HG02973 (cell line): ENCODE measurements around the gene TTC28.
"Not testable (repeated sequence)": the region's sequence is repeated elsewhere in the genome, so short reads cannot be mapped to it uniquely, and the experiment has no call there.

Experiments
- ATAC-seq: cut with Tn5 transposase; IDR thresholded peaks from one replicate; pipeline ENCODE4 v1.9.1; 2021; ENCODE audit warnings: moderate library complexity; ENCODE audit not compliant: unreplicated experiment

TTC28 gene

GRCh38 chr22:28241656-28242290 lies 437.9 kb downstream of the TTC28 start:
- ATAC-seq: no peak

DNA sequence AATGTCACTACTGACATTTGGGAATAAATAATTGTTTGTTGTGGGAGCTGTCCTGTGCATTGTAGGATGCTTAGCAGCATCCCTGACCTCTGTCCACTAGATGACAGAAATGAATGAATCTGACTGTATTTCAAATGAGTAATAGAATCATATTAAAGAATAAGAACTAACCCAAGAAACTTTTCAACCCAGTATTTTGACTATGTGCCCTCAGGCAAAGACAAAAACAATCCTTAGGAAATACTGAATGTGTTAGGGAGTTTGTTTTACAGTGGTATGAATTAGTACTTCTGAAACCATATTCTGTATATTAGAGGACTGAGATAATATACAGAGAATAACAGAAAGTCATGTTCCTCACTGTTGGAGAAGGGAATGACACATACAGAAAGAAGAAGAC lies 439.7 kb downstream of the TTC28 start:
- ATAC-seq: no peak

DNA sequence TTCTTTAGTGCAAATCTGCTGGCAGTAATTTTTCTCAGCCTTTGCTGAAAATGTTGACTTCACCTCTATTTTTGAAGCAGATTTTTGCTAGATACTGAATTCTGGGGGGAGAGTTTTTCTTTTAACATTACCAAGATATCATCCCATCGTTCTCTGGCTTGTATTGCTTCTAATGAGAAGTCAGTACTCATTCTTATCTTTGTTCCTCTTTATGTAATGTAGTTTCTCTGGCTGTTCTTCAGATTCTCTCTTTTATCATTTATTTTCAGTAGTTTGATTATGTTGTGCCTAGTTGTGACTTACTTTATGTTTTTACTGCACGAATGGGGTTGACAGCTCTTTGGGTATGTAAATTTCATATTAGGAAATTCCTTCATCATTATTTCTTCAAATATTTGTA lies 441.9 kb downstream of the TTC28 start:
- no peak for ATAC-seq

GRCh38 chr22:28237112-28237511 lies 442.5 kb downstream of the TTC28 start:
- ATAC-seq: no peak

GRCh38 chr22:28232204-28232603 lies 447.4 kb downstream of the TTC28 start:
- ATAC-seq: no peak

DNA sequence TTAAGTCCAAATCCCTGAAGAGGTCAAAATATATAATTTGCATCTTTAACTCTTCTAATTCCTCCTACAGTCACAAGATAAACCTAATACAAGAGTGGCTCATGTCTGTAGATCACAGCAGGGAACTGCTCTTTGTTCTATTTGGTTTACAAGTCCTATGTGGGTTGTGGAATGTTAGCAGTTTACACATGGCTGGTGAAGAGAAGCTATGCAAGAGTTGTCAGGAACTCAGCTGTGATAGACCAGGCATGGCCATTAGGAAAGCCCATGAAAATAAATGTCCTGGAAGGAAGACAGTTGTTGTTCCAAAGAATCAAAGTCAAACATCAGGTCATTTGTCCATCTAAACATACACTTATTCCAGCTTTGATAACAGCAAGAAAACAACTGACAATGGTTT lies 448.2 kb downstream of the TTC28 start:
- no peak for ATAC-seq

DNA sequence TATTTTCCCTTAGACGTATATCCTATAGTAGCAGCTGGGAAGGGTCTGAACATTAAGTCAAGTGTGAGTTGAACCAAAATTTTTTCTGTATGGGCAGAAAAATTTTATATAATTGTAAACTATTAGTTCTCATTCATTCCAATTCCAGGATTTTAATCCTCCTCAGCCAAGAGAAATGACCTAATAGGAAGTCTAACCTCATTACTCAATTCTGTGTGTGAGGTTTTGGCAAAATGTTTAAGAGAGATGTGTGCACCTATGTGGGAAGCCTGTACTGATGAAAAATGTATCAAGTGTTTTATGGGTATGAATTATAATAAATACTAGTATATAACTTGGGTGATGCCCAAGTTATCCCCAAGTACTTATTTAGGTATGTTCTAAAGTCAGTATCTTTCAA lies 449.0 kb downstream of the TTC28 start:
- ATAC-seq: no peak

DNA sequence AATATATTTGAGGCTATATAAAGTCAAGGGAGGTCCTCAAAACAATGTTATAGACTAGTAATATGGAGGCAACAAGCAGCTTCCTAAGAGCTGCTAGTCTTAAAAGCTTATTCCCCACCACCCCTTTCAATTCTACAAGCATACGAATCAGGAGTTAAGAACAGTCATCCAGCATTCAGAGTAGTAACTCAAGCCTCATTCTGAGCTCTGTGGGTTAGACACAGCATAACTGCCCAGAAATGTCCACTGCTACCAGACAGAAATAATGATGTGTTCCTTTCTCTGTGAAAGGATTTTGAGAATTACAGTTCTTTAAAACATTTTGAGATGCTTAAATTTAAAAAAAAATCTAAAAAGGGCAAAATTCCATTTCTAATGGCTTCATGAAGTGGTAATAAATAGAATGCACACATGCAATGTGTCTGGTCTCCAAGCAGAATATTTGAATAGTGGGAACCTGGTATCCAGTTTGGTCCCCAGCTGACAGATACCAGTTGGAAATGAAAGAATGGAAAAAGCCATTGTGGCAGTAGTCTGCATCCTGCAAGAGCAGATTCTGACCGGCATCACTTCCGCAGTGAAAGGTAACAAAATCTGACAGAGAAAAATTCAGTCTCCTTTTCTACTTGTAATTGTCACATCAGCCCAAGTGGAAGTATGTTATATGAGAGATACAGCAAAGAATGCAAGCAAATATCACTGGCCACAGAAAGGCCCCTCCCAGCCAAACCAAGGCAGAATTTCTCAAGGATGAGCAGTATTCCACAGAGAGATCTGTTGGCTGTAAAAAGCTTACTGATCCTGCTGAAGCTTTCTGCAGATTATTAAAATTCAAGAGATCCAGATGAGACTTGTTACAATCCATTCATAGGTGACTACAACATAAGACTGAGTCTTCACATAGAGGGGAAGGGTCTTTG lies 449.8 kb downstream of the TTC28 start:
- ATAC-seq: no peak

DNA sequence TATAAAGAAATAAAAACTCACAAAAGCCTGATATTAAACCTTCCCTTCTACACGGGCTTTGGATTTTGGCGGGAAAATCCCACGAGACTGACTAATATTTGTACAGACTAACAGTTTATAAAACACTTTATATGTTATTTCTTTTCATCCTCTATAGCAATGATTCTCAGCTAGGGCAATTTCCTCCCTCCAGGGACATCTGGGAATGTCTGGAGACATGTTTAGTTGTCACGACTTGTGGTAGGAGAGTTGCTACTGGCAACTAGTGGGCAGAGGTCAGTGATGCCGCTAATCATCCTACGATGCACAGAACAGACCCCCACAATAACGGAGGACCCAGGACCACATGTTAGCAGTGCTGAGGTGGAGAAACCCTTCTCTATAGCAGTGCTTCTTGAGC lies 455.8 kb downstream of the TTC28 start:
- no peak for ATAC-seq

DNA sequence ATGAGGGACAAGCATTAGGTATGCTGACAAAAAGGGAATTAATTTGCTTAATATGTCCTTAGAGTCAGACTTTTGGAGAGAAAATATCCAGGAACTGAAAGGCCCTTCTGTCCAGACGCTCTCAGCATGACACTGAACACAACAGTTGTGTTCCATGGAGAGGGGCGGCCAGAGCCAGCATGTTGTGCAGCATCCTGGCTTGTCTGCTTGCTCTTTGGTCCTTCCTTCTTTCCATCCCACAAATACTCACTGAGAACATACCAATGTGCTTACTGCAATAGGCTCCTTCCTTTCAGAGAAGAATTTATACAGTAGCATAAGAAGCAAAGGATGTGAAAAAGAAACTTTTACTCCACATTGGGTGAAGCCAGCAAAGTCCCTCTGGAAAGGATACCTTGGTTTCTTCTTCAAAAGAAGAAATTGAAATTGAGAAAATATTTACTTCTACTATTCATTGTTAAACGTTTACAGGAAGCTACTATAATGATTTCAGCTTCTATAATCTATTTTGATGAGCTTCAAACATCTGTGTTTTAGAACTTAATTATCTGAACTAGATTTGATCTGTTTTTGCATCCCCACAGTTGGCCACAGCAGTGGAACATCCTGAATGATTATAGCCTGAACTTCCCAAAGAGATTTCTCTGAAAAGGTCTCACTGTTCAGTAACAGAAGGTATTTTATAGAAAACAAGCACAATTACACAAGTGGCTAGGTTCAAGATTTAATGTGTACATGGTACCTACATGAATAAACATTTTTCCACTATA lies 456.5 kb downstream of the TTC28 start:
- no peak for ATAC-seq

DNA sequence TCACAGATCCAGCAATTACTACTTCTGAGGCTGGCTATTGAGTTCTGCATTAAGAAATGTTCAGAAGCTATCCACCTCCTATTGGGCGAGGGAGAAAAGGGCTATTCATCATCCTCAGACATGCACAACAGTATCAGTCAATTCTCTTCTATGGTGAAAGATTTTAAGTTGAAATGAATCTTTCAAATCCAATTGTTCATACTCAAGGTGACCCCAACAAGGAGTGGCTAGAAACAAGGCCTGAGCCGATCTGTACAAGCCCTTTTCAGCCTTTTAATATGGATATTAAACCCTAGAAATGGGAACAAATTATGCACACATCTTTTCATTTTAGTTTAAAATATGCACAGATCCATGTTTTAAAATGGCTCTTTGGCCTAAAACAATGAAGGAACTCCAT lies 457.1 kb downstream of the TTC28 start:
- ATAC-seq: no peak

DNA sequence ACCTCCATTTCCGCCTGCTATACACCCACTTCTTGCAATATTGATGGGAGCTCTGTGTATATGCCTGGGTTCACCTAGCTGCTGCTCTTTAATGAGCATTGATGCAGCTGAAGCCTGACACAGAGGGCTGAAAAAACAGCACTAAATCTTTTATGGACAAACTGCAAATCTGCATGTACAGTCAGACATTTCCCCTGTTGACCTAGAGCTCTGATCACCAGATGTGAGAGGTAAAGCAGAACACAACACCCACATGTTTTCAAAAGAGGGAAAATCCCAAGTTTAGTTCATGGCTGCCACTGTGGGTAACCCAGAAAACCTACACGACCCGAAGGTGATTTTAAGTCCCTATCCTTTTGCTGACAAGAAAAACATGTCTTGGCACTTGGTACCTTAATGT lies 457.6 kb downstream of the TTC28 start:
- ATAC-seq: no peak

DNA sequence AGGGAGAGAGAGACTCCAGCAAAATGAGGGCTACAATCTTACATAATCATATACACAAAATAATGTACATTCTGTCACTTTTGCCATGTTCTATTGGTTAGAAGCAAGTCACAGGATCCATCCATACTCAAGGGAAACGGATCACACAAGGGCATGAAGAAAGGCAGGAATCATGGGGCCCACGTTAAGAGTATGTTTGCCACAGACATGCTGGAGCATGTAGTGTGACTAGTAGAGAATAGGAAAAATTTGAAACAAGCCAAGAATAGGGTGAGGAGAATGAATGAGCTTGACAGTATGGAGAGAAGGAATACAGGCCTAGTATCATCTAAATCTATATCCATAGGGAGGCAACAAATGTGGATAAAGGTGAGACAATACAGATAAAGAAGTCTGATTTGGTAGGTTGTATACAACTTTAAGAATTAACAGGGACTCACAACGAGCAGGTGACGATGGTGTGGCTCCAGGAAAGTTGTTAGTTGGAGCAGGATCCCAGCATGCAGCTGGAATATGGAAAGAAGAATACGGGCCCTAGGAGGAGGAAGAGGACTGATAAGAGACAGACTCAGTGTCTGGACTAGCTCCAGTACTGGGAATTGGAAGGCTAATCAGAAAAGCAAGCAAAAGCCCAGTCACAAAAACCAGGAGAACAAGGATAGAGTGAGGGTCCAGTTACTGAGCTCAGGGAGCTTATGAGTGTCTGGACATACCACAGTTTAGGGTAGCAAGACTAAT lies 458.8 kb downstream of the TTC28 start:
- no peak for ATAC-seq

DNA sequence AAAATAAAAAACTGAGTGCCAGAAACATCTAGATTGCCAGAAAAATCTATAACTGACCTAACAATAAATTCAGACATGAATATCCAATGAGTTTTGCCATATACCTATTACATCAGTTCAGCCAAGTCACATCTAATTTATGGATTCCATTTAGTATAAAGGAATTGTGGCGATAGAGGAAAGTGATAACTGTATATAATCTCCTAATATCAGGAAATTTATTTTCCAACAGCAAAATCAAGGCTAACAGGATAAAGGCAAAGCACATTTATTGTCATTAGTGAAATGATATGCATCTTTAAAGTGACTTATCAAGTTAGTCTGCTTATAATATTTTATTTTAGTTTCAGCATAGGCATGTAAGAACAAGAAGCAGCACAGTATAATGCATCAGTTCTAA lies 462.4 kb downstream of the TTC28 start:
- no peak for ATAC-seq

DNA sequence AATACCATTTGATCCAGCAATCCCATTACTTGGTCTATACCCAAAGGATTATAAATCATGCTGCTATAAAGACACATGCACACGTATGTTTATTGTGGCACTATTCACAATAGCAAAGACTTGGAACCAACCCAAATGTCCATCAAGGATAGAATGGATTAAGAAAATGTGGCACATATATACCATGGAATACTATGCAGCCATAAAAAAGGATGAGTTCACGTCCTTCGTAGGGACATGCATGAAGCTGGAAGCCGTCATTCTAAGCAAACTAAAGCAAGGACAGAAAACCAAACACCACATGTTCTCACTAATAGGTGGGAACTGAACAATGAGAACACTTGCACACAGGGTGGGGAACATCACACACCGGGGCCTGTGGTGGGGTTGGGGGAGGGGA lies 464.9 kb downstream of the TTC28 start:
- not testable (repeated sequence) for ATAC-seq

DNA sequence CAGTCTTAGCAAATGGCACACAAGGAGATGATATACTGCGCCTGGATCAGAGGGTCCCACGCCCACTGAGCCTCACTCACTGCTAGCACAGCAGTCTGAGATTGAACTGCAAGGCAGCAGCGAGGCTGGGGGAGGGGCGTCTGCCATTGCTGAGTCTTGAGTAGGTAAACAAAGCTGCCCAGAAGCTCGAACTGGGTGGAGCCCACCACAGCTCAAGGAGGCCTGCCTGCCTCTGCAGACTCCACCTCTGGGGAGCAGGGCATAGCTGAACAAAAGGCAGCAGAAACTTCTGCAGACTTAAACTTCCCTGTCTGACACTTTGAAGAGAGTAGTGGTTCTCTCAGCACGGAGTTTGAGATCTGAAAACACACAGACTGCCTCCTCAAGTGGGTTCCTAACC lies 470.2 kb downstream of the TTC28 start:
- not testable (repeated sequence) for ATAC-seq

- ATAC-seq: no peak
These were observed 470.9 kb downstream of the TTC28 start for GRCh38 chr22:28208787-28209186.

DNA sequence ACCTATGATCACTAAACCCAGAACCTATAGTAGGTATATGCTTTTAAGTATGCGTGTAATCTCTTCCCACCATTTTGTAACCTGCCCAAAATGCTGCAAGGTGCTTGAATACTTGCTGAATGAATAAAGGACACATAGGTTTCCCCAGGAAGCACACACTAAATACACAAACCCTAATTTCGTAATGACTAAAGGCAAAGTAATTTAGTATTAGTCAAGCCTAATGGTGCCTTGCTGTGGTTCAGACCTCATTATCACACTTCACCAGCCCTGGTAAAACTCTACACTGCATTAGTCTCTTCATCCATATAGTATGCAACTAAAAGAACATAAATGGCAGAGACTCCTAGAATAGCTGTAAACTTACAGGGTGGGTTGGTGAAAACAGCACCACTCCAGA lies 471.6 kb downstream of the TTC28 start:
- no peak for ATAC-seq

GRCh38 chr22:28207281-28208030 lies 472.2 kb downstream of the TTC28 start:
- ATAC-seq: no peak

- ATAC-seq: no peak
These were observed 473.7 kb downstream of the TTC28 start for GRCh38 chr22:28205926-28206325.
